Measurements from ENCODE around the gene GALNT17.
"Not testable (repeated sequence)": the region's sequence is repeated elsewhere in the genome, so short reads cannot be mapped to it uniquely, and the experiment has no call there.

Gene GALNT17

DNA sequence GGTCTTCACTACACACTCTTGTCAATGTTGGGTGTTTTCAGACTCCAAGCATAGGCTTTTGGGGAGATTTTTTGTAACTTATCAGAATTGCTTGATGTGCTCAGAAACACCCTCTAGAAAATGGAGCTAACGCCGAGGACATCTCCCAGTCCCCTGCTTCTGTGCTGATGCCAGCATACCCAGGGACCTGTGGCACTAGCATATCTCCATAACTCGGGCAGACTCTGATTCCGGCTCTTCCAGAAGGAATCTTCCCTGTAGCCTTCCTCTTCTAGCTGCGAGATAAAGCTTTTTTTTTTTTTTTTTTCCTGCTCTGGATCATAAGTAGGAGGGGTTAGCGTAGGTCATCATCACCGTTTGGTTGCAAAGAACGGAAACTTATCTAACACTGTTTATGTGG lies 434.4 kb downstream of the GALNT17 start:
- no peak overlapping the region for H3K4me3 ChIP-seq (replicated peaks; ENCODE audit: low read depth, low read length)
- TF ChIP-seq, protein P1, sequence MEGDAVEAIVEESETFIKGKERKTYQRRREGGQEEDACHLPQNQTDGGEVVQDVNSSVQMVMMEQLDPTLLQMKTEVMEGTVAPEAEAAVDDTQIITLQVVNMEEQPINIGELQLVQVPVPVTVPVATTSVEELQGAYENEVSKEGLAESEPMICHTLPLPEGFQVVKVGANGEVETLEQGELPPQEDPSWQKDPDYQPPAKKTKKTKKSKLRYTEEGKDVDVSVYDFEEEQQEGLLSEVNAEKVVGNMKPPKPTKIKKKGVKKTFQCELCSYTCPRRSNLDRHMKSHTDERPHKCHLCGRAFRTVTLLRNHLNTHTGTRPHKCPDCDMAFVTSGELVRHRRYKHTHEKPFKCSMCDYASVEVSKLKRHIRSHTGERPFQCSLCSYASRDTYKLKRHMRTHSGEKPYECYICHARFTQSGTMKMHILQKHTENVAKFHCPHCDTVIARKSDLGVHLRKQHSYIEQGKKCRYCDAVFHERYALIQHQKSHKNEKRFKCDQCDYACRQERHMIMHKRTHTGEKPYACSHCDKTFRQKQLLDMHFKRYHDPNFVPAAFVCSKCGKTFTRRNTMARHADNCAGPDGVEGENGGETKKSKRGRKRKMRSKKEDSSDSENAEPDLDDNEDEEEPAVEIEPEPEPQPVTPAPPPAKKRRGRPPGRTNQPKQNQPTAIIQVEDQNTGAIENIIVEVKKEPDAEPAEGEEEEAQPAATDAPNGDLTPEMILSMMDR (IDR thresholded peaks at IDR 0.05; ENCODE audit: low read depth, low read length, missing control alignments), result no peak
- DNase-seq (ENCODE audit: extremely low read depth, low read depth), result no peak

GRCh38 chr7:71566991-71567390 lies 435.0 kb downstream of the GALNT17 start:
- H3K4me3 ChIP-seq (replicated peaks; ENCODE audit: low read depth, low read length), result no peak overlapping the region
- DNase-seq (ENCODE audit: extremely low read depth, low read depth), result no peak
- TF ChIP-seq, protein P1 (IDR thresholded peaks at IDR 0.05; ENCODE audit: low read depth, low read length, missing control alignments), result no peak

DNA sequence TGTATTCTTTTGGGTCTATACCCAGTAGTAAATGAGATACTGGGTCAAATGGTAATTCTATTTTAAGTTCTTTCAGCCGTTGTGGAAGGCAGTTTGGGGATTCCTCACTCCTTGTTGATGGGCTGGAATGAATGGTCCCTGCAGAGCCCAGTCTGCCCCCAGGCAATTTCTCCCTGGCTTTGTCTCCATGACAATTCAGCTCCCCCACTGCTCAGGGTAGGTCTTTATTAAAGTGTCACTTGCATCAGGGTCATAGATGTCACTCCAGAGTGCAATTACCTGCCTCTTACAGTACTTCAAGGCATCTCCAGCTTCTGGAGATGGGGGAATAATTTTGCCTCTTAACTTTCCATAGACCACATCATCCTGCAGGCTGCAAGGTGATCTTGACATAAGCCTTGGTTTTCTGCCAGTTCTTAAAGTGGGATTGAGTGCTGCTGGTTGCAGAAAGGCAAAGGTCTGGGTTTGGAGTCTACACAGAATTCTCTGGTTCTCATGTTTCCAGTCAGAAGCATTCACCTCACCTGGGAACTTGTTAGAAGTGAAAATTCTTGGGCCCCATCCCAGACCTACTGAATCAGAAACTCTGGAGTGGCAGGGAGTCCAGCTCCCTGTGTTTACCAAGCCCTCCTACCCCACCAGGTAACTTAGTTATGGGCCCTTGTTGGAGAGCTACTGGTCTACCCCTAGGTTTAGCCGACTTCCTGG lies 442.4 kb downstream of the GALNT17 start:
- TF ChIP-seq, protein P1 (IDR thresholded peaks at IDR 0.05; ENCODE audit: low read depth, low read length, missing control alignments), result no peak
- DNase-seq (ENCODE audit: extremely low read depth, low read depth), result no peak
- no peak overlapping the region for H3K4me3 ChIP-seq (replicated peaks; ENCODE audit: low read depth, low read length)

GRCh38 chr7:71580027-71580426 lies 448.1 kb downstream of the GALNT17 start:
- no peak overlapping the region for H3K4me3 ChIP-seq (replicated peaks; ENCODE audit: low read depth, low read length)
- TF ChIP-seq, protein P1 (IDR thresholded peaks at IDR 0.05; ENCODE audit: low read depth, low read length, missing control alignments), result no peak
- DNase-seq (ENCODE audit: extremely low read depth, low read depth), result no peak

DNA sequence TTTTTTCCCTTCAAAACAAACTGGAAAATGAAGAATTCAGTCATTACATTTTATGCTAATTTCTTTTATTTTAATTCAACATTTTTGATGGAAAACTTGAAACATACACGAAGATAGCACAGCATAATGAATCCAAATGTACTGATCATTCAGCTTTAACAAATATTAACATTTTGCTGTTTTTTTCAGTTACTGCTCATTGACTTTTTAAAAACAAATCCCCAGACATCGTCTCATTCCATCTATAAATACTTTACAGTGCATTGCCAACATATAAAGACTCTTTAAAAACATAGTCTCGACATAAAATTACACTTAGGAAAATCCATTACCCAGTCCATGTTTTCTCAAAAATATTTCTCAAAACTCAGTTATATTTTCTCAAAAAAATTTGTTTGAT lies 452.3 kb downstream of the GALNT17 start:
- H3K4me3 ChIP-seq (replicated peaks; ENCODE audit: low read depth, low read length), result no peak overlapping the region
- TF ChIP-seq, protein P1 (IDR thresholded peaks at IDR 0.05; ENCODE audit: low read depth, low read length, missing control alignments), result no peak
- DNase-seq (ENCODE audit: extremely low read depth, low read depth), result no peak

GRCh38 chr7:71591876-71592275 lies 459.9 kb downstream of the GALNT17 start:
- no peak for DNase-seq (ENCODE audit: extremely low read depth, low read depth)
- TF ChIP-seq, protein P1 (IDR thresholded peaks at IDR 0.05; ENCODE audit: low read depth, low read length, missing control alignments), result no peak
- H3K4me3 ChIP-seq (replicated peaks; ENCODE audit: low read depth, low read length), result no peak overlapping the region

DNA sequence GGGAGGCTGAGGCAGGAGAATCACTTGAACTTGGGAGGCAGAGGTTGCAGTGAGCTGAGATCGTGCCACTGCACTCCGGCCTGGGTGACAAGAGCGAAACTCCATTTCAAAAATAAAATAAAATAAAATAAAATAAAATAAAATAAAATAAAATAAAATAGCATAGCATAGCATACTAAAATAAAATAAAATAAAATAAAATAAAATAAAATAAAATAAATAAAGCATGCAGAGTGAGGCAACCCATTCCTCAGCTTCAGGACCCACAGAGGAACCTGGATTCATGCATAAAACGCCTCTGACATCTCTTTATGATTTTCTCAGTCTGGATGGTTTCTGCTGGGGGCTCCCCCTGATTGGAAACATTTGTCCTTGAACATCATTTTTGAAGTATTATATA lies 460.4 kb downstream of the GALNT17 start:
- H3K4me3 ChIP-seq (replicated peaks; ENCODE audit: low read depth, low read length); DNase-seq (ENCODE audit: extremely low read depth, low read depth): not testable (repeated sequence)

Measured in HFF-Myc (cell line).